Measurements from ENCODE around the gene AP3D1. TPM values are rescaled to one million over a fixed set of nuclear protein-coding genes. Genes with fewer than 3 reads are reported as not detected.

AP3D1 gene
- total RNA-seq, 1 donor from 2014 or later: 50.9 TPM

GRCh38 chr19:2062770-2063169 lies 88.6 kb downstream of the AP3D1 start:
- Mint-ChIP-seq H3K27ac (peak overlapping the region; percentile 99), H3K36me3 (no peaks in the 10 kb centered on the region), H3K9me3 (no peaks in the 10 kb centered on the region), H3K4me3 (peak overlapping the region; percentile 90), H3K4me1 (peaks cover 47% of the 10 kb centered on the region), H3K27me3 (ENCODE audit: insufficient read depth, low read depth) (peaks cover 8% of the 10 kb centered on the region)
- Histone ChIP-seq H3K4me2 (peak overlapping the region; percentile 81), H3K4me3 (no peak overlapping the region), H3K79me2 (ENCODE audit: low read depth) (no peaks in the 10 kb centered on the region), H4K20me1 (ENCODE audit: low read depth) (no peaks in the 10 kb centered on the region), H3F3A (ENCODE audit: low read depth) (peaks cover 44% of the 10 kb centered on the region), H3K27me3 (no peaks in the 10 kb centered on the region), H3K9me3 (ENCODE audit: low read depth) (no peaks in the 10 kb centered on the region), H3K9ac (no peak overlapping the region), H2AFZ (replicated peaks) (no peak overlapping the region), H3K4me1 (peaks cover 23% of the 10 kb centered on the region), H3K36me3 (no peaks in the 10 kb centered on the region), H3K27ac (no peak overlapping the region)
- no peak for DNase-seq (ENCODE audit: low spot score)
- TF ChIP-seq CTCF (IDR thresholded peaks at IDR 0.05) (no peak), EZH2phosphoT487 (IDR thresholded peaks at IDR 0.05) (no peak), EZH2 (IDR thresholded peaks at IDR 0.05) (no peak)

GRCh38 chr19:2062389-2062729 lies 89.0 kb downstream of the AP3D1 start:
- Histone ChIP-seq H2AFZ (replicated peaks) (no peak overlapping the region), H3K27ac (peak overlapping the region; percentile 71)
- H3K27ac Mint-ChIP-seq: peak overlapping the region; percentile 99

GRCh38 chr19:2061495-2062388 lies 89.6 kb downstream of the AP3D1 start:
- peaks cover 23% of the 10 kb centered on the region for H3K4me1 ChIP-seq
- peak overlapping the region; percentile 59 for H3K9ac ChIP-seq
- H3K4me2 ChIP-seq: peak overlapping the region; percentile 85
- peak overlapping the region; percentile 78 for H3K4me3 ChIP-seq
- H3K36me3 ChIP-seq: no peaks in the 10 kb centered on the region
- H3K36me3 Mint-ChIP-seq: no peaks in the 10 kb centered on the region
- no peak overlapping the region for H2AFZ ChIP-seq (replicated peaks)
- no peaks in the 10 kb centered on the region for H3K79me2 ChIP-seq (ENCODE audit: low read depth)
- peaks cover 6% of the 10 kb centered on the region for H3K27me3 Mint-ChIP-seq (ENCODE audit: insufficient read depth, low read depth)
- peak overlapping the region; percentile 93 for H3K27ac ChIP-seq
- peak; percentile 100 for DNase-seq (ENCODE audit: low spot score)
- peak overlapping the region; percentile 90 for H3K4me3 Mint-ChIP-seq
- no peaks in the 10 kb centered on the region for H3K9me3 ChIP-seq (ENCODE audit: low read depth)
- H3K4me1 Mint-ChIP-seq: peaks cover 48% of the 10 kb centered on the region
- no peaks in the 10 kb centered on the region for H3K9me3 Mint-ChIP-seq
- H3K27me3 ChIP-seq: no peaks in the 10 kb centered on the region
- TF ChIP-seq EZH2phosphoT487 (IDR thresholded peaks at IDR 0.05): no peak
- no peak for TF ChIP-seq CTCF (IDR thresholded peaks at IDR 0.05)
- no peak for TF ChIP-seq EZH2 (IDR thresholded peaks at IDR 0.05)
- no peaks in the 10 kb centered on the region for H4K20me1 ChIP-seq (ENCODE audit: low read depth)
- peaks cover 44% of the 10 kb centered on the region for H3F3A ChIP-seq (ENCODE audit: low read depth)
- peak overlapping the region; percentile 99 for H3K27ac Mint-ChIP-seq

More at GRCh38 chr19:2062389-2062729, 89.0 kb downstream of the AP3D1 start:
- H3K4me2 ChIP-seq: peak overlapping the region; percentile 81
- peaks cover 23% of the 10 kb centered on the region for H3K4me1 ChIP-seq
- H3K4me3 Mint-ChIP-seq: peak overlapping the region; percentile 90
- H3K79me2 ChIP-seq (ENCODE audit: low read depth): no peaks in the 10 kb centered on the region
- H3K4me3 ChIP-seq: peak overlapping the region; percentile 78
- TF ChIP-seq CTCF (IDR thresholded peaks at IDR 0.05): no peak
- TF ChIP-seq EZH2phosphoT487 (IDR thresholded peaks at IDR 0.05): no peak
- no peak for TF ChIP-seq EZH2 (IDR thresholded peaks at IDR 0.05)
- no peaks in the 10 kb centered on the region for H3K36me3 Mint-ChIP-seq
- peaks cover 8% of the 10 kb centered on the region for H3K27me3 Mint-ChIP-seq (ENCODE audit: insufficient read depth, low read depth)
- peak overlapping the region; percentile 41 for H3K9ac ChIP-seq
- no peak for DNase-seq (ENCODE audit: low spot score)
- no peaks in the 10 kb centered on the region for H4K20me1 ChIP-seq (ENCODE audit: low read depth)
- no peaks in the 10 kb centered on the region for H3K36me3 ChIP-seq
- no peaks in the 10 kb centered on the region for H3K27me3 ChIP-seq
- H3K4me1 Mint-ChIP-seq: peaks cover 47% of the 10 kb centered on the region
- H3K9me3 Mint-ChIP-seq: no peaks in the 10 kb centered on the region
- no peaks in the 10 kb centered on the region for H3K9me3 ChIP-seq (ENCODE audit: low read depth)
- H3F3A ChIP-seq (ENCODE audit: low read depth): peaks cover 44% of the 10 kb centered on the region

Measured in neural progenitor cell (in vitro differentiated cells).